NK-92 treated with Interleukin-12 subunit alpha and Interleukin-12 subunit beta, amount 100 ng/mL, for 24 hours (cell line): ENCODE data around the gene UBE3D.
"Not testable (repeated sequence)": the region's sequence is repeated elsewhere in the genome, so short reads cannot be mapped to it uniquely, and the experiment has no call there.

ENCODE experiments used
- DNase-seq: peaks from one replicate; lab custom pipeline; 2025; lab: John Stamatoyannopoulos, UW

The UBE3D gene

DNA sequence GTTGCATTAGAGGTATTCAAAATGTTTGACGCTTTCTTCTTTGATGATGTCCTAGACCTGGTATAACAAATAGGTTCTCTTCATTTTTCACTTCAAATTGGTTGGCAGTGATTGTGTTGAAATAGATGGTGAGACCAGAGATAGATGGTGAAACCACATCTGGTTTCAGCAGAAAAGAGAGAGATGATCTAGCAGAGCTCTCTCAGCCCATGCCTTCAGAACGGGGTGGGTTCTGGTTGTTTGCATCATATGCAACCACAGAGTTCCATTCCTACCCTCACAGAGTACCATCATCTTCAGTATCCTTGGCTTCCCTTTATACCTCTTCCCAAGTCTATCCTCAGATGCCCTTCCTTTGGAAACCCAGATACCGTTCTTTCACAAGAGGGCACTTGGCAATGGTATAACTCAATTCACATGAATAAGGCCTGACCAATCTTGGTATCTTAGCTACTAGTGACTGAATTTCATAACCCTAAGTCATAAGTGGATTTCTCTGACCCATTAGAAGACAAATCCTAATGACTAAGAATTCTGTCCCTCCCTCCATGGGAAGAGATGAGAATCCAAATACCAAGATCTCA, 93.7 kb downstream of the UBE3D start:
- no peak for DNase-seq

DNA sequence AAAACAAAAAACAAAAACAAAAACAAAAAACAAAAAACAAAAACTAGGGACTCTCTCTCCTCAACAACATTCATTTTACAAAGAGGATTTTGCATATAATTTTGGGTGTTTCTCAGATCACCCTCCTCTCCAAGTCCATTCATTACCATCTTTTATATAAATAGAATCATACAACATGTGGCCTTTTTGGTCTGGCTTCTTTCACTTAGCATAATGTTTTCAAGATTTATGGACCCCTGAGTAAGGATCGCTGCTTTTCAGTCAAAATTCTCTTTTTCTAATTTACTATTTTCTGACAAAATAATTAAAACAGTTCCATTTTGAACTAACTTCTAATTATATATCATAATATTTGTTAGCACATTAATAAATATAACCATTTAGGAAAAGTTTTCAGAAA, 94.8 kb downstream of the UBE3D start:
- DNase-seq, result no peak

DNA sequence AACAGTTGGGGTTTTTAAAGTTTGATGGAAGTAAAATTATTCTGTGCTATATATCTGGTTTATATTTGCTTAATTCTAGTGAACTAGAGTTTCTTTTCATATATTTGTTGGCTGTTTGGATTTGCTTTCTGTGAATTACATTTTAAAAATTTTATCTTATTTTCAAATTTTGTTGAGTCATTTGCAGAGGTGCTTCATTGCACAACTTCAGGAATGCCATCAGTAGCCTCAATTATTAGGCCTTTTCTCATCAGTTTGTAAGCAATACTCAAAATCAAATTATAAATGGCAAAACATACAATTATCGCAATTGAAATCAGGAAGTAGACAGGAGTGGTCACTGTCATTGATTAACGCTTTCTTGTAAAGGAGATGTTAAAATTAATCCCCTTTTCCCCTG, 96.9 kb downstream of the UBE3D start:
- DNase-seq, result no peak

GRCh38 chr6:82963191-82963925, 102.3 kb downstream of the UBE3D start:
- DNase-seq, result no peak

DNA sequence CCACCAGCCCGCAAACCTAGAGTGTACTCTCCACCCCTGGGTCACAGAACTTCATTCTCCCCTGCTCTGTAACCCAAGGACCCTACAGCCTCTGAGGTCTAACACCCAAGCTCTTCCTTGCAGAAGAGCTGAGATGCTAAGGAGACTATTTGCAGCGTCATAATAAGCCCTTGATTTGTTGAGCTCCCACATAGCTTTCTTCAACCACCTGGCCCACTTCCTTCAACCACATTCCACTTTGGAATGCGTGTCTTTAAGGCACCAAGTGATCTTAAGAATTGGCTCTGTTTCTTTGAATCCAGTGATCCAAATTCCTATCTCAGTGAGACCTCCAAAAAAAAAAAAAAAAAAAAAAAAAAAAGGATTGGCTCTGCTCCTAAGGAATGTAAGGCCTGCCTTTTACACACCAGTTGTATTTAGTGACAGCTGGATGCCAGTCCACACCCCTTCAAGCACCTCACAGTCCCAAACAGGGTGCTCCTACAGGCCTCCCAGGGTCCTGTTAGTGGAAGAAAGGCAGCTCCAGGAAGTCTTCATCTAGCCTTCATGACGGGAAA, 106.2 kb downstream of the UBE3D start:
- DNase-seq, result no peak

DNA sequence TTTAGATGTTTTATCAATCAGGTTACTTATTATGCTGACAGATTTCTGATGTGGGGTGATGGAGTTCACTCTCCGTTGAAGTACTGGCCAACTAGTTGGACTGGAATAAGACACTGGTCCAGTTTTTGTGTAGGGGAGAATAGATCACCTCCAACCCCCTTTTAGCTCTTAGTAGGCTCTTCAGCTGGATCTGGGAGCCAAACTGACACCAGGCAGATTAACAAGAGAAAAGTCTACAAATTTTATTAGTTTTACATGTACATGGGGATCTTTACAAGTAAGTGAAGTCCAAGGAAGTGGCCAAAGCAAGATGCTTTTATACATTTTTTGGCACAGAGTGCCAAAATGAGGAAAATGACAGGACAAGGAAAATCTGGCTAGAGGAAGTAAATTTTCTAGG, 107.1 kb downstream of the UBE3D start:
- DNase-seq, result no peak

- DNase-seq, result no peak
Observed at GRCh38 chr6:82957868-82958245, 107.8 kb downstream of the UBE3D start.

DNA sequence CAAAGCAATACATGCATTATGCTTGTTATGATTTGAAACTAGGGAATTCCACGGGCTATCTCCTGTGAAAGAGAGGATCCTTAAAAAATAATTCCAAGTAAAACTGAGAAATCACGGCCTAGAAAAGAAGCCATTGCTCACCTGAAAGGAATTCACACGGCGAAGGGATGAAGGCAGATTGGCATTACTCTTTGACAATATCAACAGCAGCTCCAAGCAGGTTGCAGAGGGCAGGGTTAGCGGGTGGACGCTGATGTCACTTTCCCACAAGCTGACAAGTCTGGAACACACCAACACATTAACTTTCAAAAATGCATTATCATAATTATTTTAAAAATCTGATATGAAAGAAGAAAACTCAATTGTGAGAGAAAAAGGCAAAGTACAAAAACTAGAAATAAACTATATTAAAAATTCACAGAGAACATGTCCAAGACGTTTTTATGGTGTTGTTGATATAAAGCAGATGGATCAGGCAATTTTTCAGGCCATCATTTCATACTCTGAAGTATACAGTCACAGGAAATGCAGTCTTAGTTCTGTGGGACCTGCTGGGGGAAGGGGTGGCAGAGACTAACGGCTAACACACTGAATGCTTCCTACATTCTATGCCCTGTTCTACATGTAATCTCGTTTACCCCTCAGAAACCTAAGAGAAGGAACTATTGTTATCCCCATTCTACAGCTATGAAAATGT, 108.3 kb downstream of the UBE3D start:
- no peak for DNase-seq

- no peak for DNase-seq
Observed at GRCh38 chr6:82955841-82956240, 109.8 kb downstream of the UBE3D start.

- no peak for DNase-seq
Observed at GRCh38 chr6:82954937-82955577, 110.6 kb downstream of the UBE3D start.

GRCh38 chr6:82954356-82954755, 111.3 kb downstream of the UBE3D start:
- no peak for DNase-seq

GRCh38 chr6:82953871-82954270, 111.8 kb downstream of the UBE3D start:
- DNase-seq, result no peak

GRCh38 chr6:82951935-82952334, 113.7 kb downstream of the UBE3D start:
- no peak for DNase-seq

DNA sequence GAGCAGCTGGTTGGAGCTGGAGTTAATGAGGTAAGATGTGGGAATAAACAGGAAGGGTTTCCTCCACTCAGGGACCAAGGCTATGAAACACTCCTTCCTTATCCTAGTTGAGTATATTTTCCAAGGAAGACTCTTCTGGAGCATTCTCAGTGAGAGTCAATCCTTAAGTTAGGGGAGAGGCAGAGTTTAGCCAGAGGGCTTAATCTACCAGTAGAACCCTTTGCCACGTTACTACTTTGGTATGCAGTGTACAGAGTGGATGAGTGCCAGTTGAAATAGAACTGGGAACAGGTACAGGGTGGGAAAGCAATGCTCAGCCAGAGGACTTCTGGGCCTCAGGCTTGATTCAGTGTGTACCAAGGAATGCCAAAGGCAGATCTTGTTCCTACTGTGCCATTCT, 114.3 kb downstream of the UBE3D start:
- DNase-seq, result no peak

- DNase-seq, result not testable (repeated sequence)
Observed at GRCh38 chr6:82930915-82931314, 134.7 kb downstream of the UBE3D start.

DNA sequence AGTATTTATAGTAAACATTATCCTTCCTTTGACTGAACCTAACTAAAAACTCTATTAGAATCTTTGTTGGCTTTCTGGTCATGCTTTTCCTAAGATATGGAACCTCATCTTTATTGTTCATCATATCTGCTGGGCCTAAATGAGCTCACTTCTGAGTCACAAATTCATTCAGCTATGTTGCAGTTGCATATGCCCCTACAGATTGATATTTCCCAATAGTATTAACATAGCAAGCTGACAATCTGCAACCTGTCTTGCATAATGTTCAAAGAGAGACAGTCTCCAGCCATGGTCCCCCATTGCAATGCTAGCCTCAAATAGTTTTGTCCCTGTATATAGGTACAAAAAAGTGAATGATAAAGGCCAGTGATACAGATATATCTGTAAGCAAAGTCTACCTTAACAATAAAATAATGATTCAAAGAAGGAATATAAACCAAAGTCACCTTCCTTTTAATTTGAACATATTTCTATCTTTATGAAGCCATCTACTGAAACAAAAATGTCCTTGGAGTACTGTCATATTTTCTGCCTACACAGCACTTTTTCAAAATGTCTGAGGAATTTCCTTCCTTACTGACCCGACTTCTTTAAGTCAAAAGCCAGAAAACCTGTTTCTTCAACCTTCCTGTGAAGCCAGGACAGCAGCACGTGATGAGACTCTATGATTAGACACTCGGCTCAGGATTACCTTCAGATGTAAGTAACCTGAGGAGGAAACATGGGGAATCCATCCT, 140.7 kb downstream of the UBE3D start:
- DNase-seq, result no peak

- no peak for DNase-seq
Observed at GRCh38 chr6:82921258-82921657, 144.4 kb downstream of the UBE3D start.

GRCh38 chr6:82917346-82918064, 148.1 kb downstream of the UBE3D start:
- DNase-seq, result no peak

- DNase-seq, result no peak
Observed at GRCh38 chr6:82915666-82916065, 150.0 kb downstream of the UBE3D start.

GRCh38 chr6:82914511-82914910, 151.1 kb downstream of the UBE3D start:
- no peak for DNase-seq

DNA sequence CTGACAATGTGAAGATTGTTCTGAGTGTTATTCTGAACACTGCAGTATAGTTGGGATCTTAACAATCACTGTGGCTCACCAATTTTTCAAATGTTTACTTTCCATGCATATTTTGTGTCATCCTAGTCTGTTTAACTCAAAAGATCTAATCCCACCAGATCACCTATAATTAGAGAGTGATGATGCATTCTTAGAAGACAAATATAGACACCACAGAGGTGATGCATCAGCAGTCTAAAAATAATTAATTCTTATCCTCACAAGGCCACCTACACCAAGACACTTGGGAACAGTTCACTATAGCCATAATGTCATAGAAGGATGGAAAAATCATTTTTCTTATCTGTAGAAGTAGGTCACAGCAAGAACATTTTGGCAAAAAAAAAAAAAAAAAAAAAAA, 154.8 kb downstream of the UBE3D start:
- DNase-seq, result no peak
